IPS-NIHi11 (cell line): Measurements from ENCODE around the gene LRCOL1.

ENCODE experiments used
- DNase-seq: peaks from one replicate; pipeline ENCODE4 v3.0.0; 2012; ENCODE audit warnings: mixed read lengths, low spot score

LRCOL1 gene

DNA sequence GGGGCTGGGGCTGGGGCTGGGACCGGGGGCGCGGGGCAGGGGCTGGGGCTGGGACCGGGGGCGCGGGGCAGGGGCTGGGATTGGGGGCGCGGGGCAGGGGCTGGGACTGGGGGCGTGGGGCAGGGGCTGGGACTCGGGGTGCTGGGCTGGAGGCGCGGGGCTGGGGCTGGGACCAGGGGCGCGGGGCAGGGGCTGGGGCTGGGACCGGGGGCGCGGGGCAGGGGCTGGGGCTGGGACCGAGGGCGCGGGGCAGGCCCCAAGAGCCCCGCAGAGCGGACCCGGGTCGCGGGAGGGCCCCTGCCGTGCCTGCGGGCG lies 8.6 kb upstream of the LRCOL1 start:
- DNase-seq, result no peak

DNA sequence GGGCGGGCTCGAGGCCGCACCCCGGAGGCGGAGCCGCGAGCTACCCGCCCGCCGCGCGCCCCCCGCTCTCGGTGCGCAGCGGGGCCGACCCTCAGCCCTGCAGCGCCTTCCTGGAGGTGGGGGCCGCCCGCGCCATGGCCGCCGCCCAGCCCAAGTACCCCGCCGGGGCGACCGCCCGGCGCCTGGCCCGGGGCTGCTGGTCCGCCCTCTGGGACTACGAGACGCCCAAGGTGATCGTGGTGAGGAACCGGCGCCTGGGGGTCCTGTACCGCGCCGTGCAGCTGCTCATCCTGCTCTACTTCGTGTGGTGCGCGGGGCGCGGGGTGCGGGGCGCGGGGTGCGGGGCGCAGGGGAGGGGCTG lies 8.3 kb upstream of the LRCOL1 start, which contains the start of gene P2RX2:
Gene P2RX2 (plus strand): TSS at position 94 of the 361 bp plus-strand sequence. CDS start 41 bp downstream, at position 135.
- peak; percentile 75 for DNase-seq

DNA sequence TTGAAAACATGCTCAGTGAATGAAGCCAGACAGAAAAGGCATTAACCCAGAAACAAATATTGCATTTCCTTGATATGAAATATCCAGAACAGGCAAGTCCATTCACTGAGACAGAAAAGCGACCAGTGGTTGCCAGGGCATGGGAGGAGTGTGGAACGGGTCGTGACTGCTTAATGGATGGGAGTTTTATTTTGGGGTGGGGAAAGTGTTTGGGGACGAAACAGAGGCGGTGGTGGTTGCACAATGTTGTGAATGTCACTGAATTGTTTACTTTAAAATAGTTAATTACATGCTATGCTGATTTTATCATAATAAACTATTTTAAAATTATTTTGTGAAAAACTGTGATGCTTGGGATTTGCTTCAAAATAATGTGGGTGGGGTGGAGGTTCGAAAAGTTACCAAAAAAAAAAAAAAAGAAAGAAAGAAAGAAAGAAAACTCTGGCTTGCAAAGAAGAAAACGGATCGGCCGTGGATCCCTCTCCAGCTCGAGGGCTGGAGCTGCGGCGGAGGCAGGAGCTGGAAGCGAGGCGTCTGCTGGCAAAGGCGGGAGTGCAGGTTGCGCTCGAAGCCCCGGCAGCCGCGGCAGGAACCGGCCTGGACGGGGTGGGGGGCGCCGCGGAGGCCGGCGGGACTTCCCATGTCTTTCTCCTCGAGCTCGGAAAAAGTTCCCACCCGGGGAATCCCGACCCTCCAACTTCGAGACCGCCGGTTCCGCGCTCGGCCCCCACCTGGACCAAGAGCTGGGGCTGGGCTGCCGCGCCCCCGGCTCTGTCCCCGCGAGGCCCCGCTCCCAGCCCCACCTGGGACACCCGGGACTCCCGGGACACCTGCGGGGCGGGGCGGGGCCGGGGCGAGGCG lies 7.7 kb upstream of the LRCOL1 start:
- peak; percentile 79 for DNase-seq

DNA sequence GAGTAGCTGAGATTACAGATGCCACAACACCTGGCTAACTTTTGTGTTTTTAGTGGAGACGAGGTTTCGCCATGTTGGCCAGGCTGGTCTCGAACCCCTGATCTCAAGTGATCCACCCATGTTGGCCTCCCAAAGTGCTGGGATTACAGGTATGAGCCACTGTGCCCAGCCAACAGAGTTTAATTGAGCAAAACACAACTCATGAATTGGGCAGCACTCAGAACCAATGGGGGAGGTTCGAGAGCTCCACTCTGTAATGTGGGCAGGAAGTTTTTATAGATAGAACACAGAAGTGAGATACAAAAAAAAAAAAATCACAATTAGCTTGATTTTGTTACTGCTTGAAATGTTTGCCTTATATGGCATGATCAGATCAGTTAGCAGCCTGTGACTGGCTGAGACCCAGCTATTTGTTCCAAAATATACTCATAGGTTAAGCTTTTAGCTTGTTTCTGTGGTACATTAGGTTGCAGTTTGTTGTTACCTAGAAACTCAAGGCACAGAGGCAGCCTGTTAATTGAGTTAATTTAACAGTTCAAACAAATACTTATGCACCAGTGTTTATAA lies 6.8 kb upstream of the LRCOL1 start:
- no peak for DNase-seq

DNA sequence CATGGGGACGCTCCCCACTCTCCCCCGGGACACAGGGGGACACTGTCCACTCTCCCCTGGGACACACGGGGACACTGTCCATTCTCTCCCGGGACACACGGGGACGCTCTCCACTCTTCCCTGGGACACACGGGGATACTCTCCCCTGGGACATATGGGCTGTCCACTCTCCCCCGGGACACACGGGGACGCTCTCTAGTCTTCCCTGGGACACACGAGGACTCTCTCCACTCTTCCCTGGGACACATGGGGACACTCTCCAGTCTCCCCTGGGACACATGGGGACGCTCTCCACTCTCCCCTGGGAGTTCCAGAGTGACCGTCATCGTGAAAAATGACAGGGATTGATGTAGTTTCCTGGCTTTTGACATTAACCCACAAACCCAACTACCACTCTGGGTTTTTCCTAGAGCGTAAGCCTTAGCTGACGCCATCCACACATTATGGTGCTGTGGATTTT lies 5.2 kb upstream of the LRCOL1 start:
- DNase-seq, result no peak

DNA sequence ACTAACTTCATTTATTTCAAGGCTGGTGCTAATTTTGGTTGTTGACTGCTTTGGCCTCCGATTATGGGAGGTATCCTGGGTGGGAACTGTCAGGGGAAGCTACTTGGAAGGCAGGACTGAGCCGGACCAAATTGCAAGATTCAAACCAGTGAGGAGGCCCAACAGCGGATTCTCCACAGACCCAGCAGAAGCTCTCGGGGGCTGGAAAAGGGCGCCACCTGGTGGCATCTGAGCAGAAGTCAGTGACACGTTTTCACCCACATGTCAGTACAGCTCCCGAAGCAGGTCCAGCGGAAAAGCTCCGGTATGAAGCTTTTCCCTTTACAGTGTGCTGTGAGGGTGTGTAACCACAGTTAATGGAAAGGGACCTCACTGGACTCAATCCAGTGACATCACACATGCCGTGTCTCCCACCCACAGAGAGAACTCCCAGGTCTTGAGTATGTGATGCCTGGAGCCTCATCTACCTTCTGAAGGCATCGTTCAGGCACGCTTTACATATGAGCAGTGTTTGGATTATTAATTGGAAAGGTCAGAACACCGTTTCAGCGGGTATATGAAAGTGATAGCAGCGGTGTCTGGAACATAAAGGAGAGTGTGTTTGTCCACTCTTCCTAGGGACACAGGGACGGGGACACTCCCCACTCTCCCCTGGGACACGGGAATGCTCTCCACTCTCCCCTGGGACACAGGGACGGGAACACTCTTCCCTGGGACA lies 4.6 kb upstream of the LRCOL1 start:
- peak; percentile 84 for DNase-seq

DNA sequence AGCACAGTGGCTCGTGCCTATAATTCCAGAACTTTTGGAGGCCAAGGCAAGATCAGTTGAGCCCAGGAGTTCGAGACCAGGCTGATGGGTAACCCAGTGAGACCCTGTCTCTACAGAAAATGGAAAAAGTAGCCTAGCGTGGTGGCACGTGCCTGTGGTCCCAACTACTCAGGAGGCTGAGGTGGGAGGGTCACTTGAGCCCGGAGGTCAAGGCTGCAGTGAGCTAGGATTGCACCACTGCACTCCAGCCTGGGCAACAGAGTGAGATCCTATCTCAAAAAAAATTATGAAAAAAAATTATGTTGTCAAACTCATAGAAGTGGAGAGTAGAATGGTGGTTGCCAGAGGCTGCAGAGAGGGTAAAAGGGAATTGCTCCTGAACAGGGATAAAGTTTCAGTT lies 3.6 kb upstream of the LRCOL1 start:
- DNase-seq, result no peak

DNA sequence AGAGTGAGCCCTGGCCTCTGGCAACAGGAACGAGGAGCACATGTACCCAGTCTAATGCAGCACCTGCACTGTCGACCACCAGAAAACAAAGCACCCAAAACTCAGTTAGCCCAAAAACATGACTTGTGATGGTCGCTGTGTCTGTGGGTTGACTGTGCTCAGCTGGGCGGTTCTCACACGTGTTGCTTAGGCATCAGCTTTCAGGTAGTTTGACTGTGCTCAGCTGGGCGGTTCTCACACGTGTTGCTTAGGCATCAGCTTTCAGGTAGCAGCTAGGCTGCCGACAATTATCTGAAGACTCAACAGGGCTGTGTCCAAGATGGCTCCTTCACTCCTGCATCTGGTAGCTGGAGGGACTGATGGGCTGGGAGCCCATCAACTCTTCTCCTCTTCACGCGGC lies 1.2 kb upstream of the LRCOL1 start:
- DNase-seq, result no peak

DNA sequence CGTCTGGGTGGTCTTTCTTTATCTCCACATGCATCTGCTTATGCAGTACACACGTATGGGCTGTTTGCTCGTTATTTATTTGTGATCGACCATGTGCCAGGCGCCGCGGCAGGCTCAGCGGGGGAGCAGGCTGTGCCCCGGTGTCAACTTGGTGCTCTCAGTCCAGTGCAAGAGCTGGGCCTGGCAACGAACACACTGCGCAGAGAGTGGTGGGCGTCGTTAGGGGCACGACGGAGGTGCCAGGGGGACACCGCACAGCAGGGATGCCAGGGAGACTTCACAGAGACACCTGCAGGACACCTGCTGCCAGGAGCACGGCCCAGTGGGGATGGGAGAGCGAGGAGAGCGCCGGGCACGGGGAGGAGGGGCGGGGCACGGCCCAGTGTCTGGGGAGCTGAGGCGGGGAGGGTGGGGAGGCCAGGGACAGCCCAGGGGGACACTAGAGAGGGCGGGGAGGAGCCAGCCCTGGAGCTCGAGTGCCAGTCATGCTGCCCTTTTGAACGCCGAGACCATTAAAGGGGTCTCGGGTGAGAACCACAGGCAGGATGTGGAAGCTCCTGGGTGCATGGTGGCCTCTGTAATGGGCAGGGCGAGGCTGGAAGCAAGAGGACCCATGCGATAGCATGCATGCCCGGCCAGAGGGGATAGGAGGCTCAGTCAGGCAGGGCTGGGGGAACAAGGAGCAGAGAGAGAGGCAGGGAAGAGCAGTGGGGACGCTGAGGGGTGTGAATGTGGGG lies 652 bp upstream of the LRCOL1 start:
- no peak for DNase-seq

DNA sequence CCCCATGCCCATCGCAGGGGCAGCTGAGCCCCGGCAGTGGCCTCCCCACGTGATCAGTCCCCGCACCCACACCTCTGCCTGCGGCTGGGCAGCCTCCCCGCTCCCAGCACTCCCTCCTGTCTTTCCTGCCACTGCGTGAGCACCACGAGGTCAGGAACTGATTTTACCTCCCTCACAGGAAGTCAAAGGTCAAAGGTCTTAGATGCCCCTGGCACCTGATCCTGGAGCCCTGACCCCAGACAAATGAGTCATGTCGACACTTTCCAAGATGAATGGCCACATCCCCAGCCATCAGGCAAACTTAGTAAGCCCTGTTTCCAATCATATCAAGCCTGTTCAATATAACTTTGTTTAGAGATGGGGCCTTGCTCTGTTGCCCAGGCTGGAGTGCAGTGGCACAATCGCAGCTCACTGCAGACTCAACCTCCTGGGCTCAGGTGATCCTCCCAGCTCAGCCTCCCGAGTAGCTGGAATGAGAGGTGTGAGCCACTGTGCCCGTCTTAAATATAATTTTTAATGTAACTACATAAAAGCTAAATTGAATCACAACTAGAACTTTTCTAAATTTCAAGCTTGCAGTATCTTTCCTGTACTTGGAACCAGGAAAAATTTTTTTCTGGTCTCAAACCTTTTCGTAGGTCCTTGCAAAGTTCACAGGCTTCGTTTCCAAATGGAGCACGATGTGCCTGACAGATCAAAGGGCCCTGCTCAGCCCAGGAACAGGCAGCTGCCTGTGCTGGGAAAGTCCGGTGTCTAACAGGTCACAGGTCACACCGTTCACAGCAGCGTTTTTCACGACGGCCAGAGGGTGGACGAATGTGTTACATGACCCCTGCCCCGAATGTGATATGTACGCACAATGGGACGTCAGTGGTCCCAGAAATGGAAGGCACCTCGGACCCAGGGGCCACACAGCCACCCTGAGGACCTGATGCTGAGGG lies 1.9 kb downstream of the LRCOL1 start:
- DNase-seq, result no peak

DNA sequence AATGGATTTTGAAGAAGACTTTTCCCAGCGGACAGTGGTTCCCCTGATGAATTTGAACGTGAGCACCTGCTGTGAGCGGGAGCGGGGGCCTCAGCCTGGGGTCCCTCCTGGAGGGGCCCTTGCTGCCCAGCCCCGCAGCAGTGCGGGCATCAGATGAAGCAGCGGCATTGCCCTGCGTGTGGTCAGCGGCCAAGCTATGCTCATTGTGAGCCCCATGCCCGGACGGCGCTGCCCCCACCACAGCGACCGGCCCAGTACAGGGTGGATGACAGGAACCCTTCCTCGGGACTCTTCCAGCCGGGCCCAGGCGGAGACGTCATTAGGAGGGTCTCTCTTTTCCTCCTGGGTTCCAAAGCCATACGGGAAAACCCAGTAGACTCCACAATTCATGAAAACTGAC lies 3.5 kb downstream of the LRCOL1 start:
- DNase-seq, result no peak

DNA sequence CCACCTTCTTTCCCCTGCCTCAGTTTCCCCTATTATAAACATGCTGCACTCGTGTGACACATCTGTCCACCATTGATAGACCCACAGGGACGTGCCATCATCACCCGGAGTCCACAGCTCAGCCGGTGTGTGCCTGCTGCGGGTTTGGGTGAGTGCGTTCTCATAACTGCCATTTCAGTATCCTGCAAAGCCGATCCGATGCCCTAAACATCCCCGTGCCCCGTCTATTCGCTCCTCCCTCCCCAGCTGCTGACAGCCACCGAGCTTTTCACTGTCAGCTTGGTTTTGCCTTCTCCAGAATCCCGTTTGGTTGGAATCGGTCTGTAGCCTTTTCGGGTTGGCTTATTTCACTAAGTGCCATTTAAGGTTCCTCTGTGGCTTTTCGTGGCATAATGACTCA lies 3.9 kb downstream of the LRCOL1 start:
- no peak for DNase-seq

DNA sequence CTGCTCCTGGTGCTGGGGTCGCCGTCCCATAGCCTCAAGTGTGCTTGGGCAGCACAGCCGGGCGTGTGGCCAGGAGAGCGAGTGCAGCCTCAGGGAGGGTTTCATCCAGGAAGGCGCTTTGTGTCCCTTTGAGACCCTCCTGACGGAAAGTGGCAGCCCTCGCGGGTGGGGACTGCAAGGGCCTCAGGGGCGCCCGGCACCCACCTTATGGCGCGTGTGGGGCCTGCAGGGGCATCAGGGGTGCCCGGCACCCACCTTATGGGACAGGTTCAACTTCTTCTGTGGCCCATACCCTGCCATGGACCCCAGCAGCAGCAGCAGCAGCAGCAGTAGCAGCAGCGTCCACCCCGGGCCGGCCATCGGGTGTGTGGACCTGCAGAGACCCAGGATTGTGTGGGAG lies 4.5 kb downstream of the LRCOL1 start:
- no peak for DNase-seq

DNA sequence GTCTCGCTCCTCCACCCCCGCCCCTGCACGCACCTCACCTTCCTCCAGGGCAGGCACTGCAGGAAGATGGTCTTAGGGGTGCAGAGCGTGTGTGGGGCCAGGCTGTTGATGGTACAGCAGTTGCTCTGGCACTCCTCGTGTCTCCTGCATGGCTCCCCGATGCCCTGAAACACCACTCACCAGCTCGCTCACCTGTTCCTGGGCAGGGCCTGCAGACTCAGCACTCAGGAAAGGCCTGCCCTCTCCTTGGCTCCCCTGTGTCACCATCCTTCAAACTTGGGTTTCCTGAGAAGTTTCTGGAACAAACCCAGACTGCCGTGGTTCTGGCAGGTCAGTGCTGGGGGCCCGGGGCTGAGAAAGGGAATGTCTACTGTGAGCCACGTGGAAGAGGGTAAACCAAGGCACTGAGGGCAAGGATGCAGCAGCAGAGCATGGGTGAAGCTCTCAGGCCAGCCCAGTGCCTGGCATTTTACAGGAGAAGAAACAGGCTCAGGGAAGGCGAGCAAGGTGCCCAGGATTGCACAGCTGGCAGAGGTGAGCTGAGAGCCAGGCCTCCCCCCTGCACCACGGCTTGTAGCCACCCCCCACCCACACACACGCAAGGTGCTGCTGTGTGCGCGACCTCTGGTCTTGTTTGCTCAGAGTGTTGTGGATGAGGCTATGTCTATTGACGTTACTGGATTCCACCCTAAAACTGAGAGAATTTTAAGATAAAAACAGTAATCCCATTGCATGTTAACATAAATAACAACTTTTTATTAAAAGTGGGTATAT lies 5.5 kb downstream of the LRCOL1 start:
- no peak for DNase-seq

DNA sequence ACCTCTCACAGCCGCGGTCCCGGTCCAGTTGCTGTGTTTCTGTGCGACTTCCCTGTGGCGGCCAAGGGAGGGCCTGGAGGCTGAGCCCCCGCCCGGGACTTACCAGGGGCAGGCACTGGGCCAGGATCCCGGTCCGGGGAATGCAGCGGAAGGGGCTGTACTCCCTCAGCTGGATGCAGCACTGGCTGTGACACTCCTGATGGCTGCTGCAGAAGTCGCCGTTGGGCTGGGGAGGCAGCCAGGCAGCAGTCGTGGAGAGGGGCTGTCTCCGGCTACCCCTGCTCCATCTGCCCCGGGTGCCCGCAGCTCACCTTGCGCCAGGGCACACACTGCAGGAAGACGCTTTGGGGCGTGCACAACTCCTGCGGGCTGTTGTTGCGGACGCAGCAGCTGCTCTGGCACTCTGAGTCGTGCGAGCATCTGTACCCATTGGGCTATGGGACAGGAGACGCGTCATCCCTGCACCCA lies 6.2 kb downstream of the LRCOL1 start:
- no peak for DNase-seq

DNA sequence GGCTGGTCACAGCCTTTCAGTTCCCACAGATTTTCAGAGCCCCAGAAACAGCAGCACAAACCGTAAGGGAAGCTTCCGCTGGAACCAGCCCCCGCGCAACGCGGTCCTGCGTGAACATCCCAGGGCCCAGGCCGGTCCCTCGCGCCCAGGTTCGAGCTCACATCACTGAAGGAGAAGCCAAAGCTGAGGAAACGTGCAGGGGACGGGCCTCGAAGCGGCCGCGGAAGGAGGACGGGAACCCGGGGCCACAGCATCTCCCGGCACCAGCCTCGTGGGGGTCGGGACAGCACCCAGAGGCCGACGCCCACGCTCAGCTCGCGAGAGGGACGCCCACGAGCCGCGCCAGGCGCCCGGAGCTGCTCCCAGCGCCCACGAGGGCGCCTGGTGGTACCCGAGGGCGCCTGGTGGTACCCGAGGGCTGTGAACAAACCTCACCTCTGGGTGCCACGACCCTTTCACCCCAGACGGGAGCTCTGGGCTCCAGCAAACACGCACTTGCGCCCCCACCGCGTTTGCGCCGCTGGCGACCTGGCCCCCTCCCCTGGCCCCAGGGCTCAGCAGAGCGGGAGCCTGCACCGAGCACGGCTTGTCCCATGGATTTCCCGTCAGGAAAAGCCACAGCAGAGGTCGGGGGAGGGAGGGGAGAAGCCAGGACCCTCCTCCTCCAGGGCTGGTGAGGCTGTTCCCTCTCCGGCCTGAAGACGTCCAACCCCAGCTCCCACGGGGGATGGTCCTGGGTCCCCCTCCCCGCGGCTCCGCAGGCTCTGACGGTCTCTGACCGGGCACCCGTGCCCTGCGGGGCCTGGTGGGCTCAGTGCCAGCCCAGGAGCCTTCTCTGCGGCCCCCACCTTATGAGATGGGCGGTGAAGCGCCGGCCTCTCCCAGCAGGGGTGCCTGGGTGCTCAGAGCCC lies 6.9 kb downstream of the LRCOL1 start:
- no peak for DNase-seq

DNA sequence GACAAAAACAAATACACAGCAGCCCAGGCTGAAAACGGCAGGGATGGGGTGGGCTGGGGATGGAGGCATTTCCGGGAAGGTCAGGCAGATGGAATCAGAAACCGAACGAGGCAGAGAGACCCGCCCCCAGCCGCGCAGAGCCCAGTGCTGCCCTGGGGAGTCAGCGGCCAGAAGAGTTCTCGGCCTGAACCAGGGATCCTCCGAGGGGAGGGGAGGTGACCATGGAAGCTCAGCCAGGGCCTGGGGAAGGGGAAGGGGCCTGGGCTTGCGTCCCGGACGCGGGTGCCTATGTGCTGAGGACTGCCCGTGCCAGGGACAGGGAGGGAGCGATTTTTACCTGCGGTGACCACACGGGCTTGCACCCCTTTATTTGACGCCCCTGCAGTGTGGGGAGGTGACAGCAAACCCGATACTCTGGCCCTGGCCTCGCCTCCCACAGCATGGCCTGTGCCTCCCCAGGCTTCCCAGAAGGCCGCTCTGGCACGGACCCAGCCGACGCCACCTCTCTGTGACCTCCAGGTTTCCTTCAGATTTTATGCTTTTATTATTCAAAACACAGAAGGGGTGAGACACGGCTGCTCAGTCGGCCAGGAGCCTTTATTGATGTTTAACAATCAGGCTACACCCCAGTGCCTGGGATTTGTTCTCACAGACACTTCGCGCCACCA lies 7.7 kb downstream of the LRCOL1 start:
- DNase-seq, result peak; percentile 71

DNA sequence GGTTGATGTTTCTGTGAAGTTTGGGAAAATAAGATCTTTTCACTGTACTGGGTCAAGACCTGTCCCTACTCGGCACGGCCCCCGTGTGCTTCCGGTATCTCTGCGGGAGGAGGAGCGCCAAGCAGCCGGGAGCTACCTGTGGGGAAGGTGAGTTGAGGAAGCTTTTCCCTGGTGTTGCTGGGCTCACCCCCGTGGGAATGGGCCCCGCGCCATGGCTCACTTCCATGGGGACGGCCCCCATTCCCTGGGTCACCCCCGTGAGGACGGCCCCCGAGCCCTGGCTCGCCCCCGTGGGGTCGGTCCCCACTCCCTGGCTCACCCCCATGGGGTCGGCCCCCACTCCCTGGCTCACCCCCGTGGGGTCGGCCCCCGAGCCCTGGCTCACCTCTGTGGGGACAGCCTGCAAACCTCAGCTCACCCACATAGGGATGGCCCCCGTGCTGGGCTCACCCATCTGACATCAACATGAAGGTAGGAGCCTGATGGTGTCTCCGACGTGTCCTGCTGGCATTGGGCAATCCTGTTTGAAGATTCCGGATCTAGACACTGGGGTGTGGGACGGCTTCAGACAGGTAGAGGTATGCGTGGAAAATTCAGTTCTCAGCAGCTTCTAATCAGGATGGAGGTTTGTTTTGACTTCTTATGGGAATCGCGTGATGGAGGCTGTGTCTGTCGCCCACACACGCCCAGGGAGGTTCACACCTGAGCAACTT lies 9.1 kb downstream of the LRCOL1 start:
- no peak for DNase-seq
